ENCODE results near the gene SEC14L1.
A peak's percentile ranks its signal among the peaks of the same experiment; 100 is the strongest.
"Not testable (repeated sequence)": the region's sequence is repeated elsewhere in the genome, so short reads cannot be mapped to it uniquely, and the experiment has no call there.

SEC14L1 gene

GRCh38 chr17:77133087-77133638 is 7.6 kb upstream of the SEC14L1 start:
- no peaks in the 10 kb centered on the region for H3K27me3 ChIP-seq (replicated peaks)

GRCh38 chr17:77136420-77136767 is 4.4 kb upstream of the SEC14L1 start:
- in situ Hi-C loops (cut with HindIII; ENCODE audit: low pct_ligation_motif_present, low sequenced_read_pairs) = no loop called here
- no peak overlapping the region for H3K27ac ChIP-seq
- no peak for DNase-seq
- TF ChIP-seq CTCF (IDR thresholded peaks at IDR 0.05; ENCODE audit: low read depth, low read length, missing control alignments) = no peak
- H3K36me3 ChIP-seq (replicated peaks) = no peaks in the 10 kb centered on the region
- H3K4me3 ChIP-seq (ENCODE audit: low read depth, low read length) = no peak overlapping the region
- no peaks in the 10 kb centered on the region for H3K27me3 ChIP-seq (replicated peaks)

More at GRCh38 chr17:77133087-77133638, 7.6 kb upstream of the SEC14L1 start:
- in situ Hi-C loops (cut with HindIII; ENCODE audit: low pct_ligation_motif_present, low sequenced_read_pairs) = no loop called here
- H3K27ac ChIP-seq = no peak overlapping the region
- no peak overlapping the region for H3K4me3 ChIP-seq (ENCODE audit: low read depth, low read length)
- no peaks in the 10 kb centered on the region for H3K36me3 ChIP-seq (replicated peaks)
- TF ChIP-seq CTCF (IDR thresholded peaks at IDR 0.05; ENCODE audit: low read depth, low read length, missing control alignments) = no peak
- DNase-seq = no peak

GRCh38 chr17:77137111-77137510 is 3.7 kb upstream of the SEC14L1 start:
- H3K36me3 ChIP-seq (replicated peaks) = no peaks in the 10 kb centered on the region
- H3K27me3 ChIP-seq (replicated peaks) = no peaks in the 10 kb centered on the region
- H3K4me3 ChIP-seq (ENCODE audit: low read depth, low read length) = no peak overlapping the region
- no peak for TF ChIP-seq CTCF (IDR thresholded peaks at IDR 0.05; ENCODE audit: low read depth, low read length, missing control alignments)
- in situ Hi-C loops (cut with HindIII; ENCODE audit: low pct_ligation_motif_present, low sequenced_read_pairs) = no loop called here
- no peak for DNase-seq
- peak overlapping the region; percentile 36 for H3K27ac ChIP-seq

GRCh38 chr17:77137886-77138285 is 2.9 kb upstream of the SEC14L1 start:
- H3K27ac ChIP-seq = peak overlapping the region; percentile 57
- H3K27me3 ChIP-seq (replicated peaks); H3K36me3 ChIP-seq (replicated peaks); in situ Hi-C loops (cut with HindIII; ENCODE audit: low pct_ligation_motif_present, low sequenced_read_pairs); H3K4me3 ChIP-seq (ENCODE audit: low read depth, low read length): not testable (repeated sequence)
- peak; percentile 85 for DNase-seq

GRCh38 chr17:77140166-77140877 is 447 bp upstream of the SEC14L1 start:
- H3K27ac ChIP-seq = peak overlapping the region; percentile 92
- H3K36me3 ChIP-seq (replicated peaks) = peaks cover 23% of the 10 kb centered on the region
- peak overlapping the region; percentile 46 for H3K4me3 ChIP-seq (ENCODE audit: low read depth, low read length)
- TF ChIP-seq CTCF (IDR thresholded peaks at IDR 0.05; ENCODE audit: low read depth, low read length, missing control alignments) = peak; percentile 11
- in situ Hi-C loops (cut with HindIII; ENCODE audit: low pct_ligation_motif_present, low sequenced_read_pairs) = no loop called here
- H3K27me3 ChIP-seq (replicated peaks) = no peaks in the 10 kb centered on the region
- DNase-seq = peak; percentile 97

- Histone ChIP-seq H3K27me3 (replicated peaks) (no peaks in the 10 kb centered on the region), H3K36me3 (replicated peaks) (peaks cover 29% of the 10 kb centered on the region), H3K4me3 (ENCODE audit: low read depth, low read length) (peak overlapping the region; percentile 87), H3K27ac (peak overlapping the region; percentile 93)
- DNase-seq = no peak
- in situ Hi-C loops (cut with HindIII; ENCODE audit: low pct_ligation_motif_present, low sequenced_read_pairs) = no loop called here
- no peak for TF ChIP-seq CTCF (IDR thresholded peaks at IDR 0.05; ENCODE audit: low read depth, low read length, missing control alignments)
These were observed 1.2 kb downstream of the SEC14L1 start for GRCh38 chr17:77141846-77142449.

Measured in brain microvascular endothelial cell (primary cell).